GM18505 (cell line): ENCODE data around the gene RHEB.

Experiments
- ATAC-seq: cut with Tn5 transposase; IDR thresholded peaks from one replicate; pipeline ENCODE4 v1.9.1; 2021; ENCODE audit not compliant: unreplicated experiment
- POLR2A ChIP-seq: IDR thresholded peaks from 4 replicates; pipeline ENCODE4 v1.6.1; 2011; ENCODE audit warnings: borderline replicate concordance; ENCODE audit not compliant: insufficient read depth, insufficient read length; ENCODE audit errors: extremely low read depth

The RHEB gene

DNA sequence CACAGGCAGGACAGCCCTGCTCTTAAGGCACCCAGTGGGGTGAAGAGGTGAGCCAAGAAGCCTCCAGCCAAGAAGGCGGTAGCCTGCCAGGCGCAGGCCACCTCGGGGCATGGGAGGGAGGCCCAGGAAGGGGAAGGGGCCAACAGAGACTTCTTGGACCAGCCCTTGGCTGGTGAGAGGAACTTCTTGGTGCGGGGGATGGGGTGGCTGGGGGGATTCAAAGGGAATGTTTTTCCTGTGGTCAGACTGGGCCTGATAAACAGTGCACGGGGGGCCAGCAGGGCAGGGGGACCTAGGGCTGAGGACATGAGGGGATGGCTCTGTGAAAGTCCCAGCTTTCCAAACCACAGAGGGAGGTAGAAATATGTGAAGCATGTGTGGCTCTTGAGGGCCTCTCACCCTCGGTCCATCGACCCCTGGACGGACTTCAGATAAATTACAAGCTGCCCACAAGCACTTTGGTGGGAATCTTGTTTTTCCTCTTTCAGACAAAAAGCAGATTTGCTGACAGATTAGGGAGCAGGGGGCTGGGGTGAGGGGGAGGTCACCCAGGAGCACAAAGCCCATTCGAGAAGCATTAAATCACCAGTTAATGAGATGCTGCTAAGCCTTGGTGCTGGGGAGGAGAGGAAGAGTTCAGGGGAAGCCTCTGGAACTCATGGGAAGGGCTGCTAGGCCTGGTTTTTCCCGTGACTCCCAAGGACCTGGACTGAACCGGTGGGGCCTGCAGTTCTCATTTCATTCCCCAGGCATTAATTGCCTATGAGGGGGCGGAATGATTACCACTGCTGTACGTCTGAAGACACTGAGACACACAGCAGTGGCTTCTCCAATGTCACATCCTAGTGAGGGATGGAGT, 91.1 kb downstream of the RHEB start:
- no peak for TF ChIP-seq POLR2A
- no peak for ATAC-seq

GRCh38 chr7:151427705-151428377, 91.9 kb downstream of the RHEB start:
- no peak for ATAC-seq
- TF ChIP-seq POLR2A: no peak

DNA sequence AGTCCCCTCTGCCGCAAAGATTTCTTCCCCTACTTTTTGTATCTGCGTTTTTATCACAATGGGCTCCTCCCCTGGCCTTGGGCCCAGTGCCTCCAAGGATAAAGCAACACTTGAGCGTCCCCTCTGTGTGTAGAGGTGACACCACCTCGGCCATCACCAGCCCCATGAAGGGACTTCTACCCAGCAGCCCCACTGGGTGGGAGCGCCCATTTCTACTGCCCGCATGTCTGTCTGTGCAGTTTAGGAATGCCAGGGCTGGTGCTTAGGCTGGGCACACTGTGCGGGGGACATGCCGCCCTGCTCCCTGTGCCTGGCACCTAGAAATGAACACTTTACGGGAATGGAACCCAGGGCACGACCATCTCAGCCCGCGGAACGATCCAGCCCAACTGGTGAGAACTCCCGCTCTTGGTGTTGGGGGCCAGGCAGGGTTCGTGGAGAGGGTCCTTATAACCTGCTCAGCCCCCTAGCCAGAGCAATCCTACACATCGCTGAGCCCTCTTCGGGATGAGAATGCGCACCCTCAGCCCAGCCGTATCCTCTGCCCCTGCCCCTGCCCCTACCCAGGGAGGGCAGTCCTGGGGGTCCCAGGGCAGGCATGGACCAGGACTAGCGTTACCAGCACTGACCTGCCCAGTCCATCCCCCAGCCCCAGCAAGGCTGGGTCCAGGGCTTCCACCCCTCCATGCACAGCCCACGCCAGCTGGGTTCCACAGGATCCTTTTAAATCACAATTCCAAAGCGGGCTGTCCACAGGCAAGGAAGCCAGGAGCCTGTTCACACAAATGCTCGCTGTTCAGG, 92.6 kb downstream of the RHEB start:
- no peak for TF ChIP-seq POLR2A
- no peak for ATAC-seq

DNA sequence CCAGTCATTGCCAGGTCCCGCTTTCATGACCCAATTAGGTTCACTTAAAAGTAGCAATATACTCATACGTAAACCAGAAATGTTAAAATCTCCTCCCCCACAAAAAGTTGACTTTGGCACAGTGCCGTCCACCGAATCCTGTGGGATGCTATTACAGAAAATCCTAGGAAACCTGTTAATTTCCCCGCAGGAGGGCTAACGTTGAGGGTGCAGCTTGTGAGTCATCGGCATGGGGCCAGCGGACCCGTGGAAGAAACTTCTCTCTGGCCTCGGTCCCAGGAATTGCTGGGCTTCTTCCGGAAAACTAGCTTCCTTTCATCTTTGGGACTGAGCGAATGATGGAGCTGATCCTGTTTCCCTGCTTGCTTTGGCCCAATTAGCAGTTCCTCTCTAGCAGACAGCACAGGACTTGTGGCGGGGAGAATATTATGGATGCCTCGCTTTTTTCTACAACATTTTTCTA, 93.2 kb downstream of the RHEB start:
- TF ChIP-seq POLR2A: no peak
- ATAC-seq: no peak

DNA sequence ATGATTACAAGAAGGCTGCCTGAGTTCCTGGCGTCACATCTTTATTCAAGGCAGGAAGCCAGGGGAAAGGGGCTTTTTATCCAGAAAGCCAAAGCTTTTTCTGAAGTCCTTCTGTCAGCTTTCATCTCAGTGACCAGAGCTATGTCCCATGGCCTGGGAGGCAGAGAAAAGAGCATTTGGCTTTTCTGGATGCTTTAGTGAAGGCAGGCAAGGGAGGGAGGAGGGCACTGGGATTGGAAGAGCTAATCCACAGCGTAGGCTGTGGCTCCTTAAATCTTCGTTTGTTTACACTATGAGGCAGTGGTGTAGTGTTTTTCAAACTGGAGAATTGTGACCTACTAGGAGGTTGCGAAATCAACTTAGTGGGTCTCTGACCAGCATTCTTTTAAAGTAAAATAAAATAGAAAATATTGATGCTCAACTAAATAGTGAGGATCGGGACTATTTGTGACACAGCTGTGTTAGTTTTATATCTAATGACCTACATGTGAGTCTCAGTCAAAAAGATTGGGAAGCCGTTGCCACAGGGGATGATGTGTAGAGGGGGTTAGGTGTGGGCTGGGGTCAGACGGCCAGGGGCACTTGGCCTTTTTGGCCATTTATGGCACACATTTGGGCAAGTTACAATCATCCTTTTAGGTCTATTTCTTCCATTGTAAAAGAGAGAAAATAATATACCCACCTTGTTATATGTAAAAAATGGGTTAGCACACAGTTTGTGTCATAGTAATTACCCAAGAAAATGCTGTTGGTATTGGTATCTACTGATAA, 93.8 kb downstream of the RHEB start:
- TF ChIP-seq POLR2A: no peak
- no peak for ATAC-seq

GRCh38 chr7:151424799-151425198, 94.9 kb downstream of the RHEB start:
- ATAC-seq: no peak
- TF ChIP-seq POLR2A: no peak

DNA sequence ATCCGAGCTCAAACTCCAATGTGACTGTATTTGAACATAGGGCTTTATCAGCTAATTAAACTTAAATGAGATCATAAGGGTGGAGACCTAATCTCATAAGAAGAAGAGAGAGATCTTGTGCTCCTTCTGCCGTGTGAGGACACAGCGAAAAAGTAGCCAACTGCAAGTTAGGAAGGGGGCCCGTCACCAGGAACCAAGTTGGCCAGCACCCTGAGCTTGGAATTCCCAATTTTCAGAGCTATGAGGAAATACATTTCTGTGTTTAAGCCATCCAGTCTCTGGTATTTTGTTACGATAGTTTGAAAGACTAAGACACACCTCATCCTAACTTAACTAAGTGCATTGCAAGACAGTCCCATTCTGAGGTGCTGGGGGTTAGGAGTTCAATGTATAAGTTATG, 95.8 kb downstream of the RHEB start:
- ATAC-seq: no peak
- TF ChIP-seq POLR2A: no peak

DNA sequence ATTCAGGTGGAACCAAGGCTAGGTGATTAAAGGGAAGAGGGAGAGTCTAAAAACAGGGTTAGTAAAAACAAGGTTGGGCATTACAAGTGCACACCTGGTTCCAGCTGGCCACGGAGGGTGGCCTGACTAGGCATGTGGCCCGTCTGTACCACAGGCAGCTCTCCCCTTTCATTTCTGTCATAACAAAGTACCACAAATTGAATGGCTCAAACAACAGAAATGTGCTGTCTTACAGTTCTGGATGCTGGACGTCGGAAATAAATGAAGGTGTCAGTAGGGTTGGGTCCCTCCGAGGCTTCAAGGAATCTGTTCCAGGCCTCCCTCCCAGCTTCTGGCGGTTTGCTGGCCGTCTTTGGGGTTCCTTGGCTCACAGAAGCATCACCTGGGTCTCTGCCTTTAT, 96.5 kb downstream of the RHEB start:
- no peak for ATAC-seq

DNA sequence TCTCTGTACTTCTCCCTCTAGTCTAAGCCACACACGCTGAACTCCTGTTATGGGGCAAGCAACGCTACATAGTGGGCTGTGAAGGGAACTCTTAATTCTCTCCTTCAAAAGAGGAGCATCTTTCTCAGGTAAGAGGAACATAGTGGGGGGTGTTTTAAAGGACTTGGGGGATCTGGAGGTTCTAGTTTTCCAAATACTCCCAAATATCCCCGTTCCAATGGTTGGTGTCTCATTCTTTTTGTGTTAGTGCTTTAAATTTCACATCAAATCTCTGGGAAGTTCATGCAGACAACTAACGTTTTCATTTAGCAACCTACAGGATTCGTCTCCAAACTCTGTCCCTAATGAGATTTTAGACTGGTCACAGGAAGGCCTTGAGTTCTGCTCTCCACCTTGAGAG, 97.5 kb downstream of the RHEB start:
- no peak for TF ChIP-seq POLR2A
- ATAC-seq: no peak

More for the DNA sequence above, 96.5 kb downstream of the RHEB start:
- TF ChIP-seq POLR2A: no peak

DNA sequence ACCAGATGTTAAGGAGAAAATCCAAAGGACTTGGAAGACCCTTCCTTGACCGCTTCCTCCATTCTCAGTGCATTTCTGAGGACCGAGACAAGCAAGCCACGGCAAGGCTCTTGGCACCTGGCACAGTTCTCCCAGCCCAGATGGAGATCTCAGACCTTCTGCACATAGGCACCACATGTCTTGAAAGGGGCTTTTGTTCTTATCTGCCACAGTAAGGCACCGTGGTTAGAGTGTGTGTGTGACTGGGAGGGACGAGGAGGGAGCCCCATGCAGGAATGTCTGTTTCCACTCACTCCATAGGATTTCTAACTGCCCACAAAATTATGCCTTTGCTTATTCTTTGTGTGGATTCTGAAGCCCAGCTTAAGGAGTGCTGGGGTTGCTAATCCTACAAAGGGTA, 99.6 kb downstream of the RHEB start:
- no peak for ATAC-seq
- TF ChIP-seq POLR2A: no peak

DNA sequence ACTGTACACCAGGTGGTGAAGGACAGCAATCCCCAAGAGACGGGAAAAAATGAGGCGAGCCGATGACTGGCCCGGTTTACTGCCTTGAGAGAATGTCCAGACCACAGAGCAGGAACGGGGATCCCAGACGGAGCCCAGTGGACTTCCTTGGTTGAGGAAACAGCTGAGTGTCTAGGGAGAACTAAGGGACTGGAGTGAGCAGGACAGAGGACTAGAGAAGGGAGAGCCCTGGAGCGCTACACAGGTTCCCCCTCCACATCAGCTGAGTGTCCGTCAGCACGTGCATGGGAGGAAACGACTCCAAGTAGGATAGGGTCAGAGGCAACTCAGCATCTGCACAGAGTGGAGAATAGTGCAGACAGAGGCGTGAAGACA, 102.8 kb downstream of the RHEB start:
- TF ChIP-seq POLR2A: no peak
- ATAC-seq: no peak

- ATAC-seq: no peak
- TF ChIP-seq POLR2A: no peak
These were observed 103.4 kb downstream of the RHEB start for GRCh38 chr7:151416112-151416940.
